ENCODE results near the gene MUSK.

The MUSK gene

GRCh38 chr9:110752766-110753165, 84.2 kb downstream of the MUSK start:
- no peaks in the 10 kb centered on the region for H3K79me2 ChIP-seq (ENCODE audit: insufficient read depth, low read length)
- no peak overlapping the region for H3K27ac ChIP-seq (ENCODE audit: low read length)
- DNase-seq (no peak), ATAC-seq (ENCODE audit: insufficient read depth, low read depth) (no peak)
- H3K36me3 ChIP-seq (ENCODE audit: insufficient read depth, low read length) = no peaks in the 10 kb centered on the region
- H3K4me3 ChIP-seq (ENCODE audit: low read depth in 1 of 2, low read length in 2 of 2) = no peak overlapping the region
- H3K9ac ChIP-seq (ENCODE audit: low read depth, low read length) = no peak overlapping the region
- H2AFZ ChIP-seq (ENCODE audit: low read depth, low read length) = no peak overlapping the region
- H3K4me2 ChIP-seq (ENCODE audit: insufficient read depth, low read length) = no peak overlapping the region
- no peaks in the 10 kb centered on the region for H3K4me1 ChIP-seq (ENCODE audit: insufficient read depth, low read length)
- no peaks in the 10 kb centered on the region for H4K20me1 ChIP-seq (ENCODE audit: insufficient read depth, low read length)
- H3K27me3 ChIP-seq (ENCODE audit: insufficient read depth, low read length, poor library complexity) = no peaks in the 10 kb centered on the region
- H3K9me3 ChIP-seq (ENCODE audit: insufficient read depth, low read length, severe bottlenecking) = no peaks in the 10 kb centered on the region
- TF ChIP-seq EZH2 (IDR thresholded peaks at IDR 0.05; ENCODE audit: borderline replicate concordance, low read depth, low read length, severe bottlenecking) = no peak
- TF ChIP-seq, protein P1, sequence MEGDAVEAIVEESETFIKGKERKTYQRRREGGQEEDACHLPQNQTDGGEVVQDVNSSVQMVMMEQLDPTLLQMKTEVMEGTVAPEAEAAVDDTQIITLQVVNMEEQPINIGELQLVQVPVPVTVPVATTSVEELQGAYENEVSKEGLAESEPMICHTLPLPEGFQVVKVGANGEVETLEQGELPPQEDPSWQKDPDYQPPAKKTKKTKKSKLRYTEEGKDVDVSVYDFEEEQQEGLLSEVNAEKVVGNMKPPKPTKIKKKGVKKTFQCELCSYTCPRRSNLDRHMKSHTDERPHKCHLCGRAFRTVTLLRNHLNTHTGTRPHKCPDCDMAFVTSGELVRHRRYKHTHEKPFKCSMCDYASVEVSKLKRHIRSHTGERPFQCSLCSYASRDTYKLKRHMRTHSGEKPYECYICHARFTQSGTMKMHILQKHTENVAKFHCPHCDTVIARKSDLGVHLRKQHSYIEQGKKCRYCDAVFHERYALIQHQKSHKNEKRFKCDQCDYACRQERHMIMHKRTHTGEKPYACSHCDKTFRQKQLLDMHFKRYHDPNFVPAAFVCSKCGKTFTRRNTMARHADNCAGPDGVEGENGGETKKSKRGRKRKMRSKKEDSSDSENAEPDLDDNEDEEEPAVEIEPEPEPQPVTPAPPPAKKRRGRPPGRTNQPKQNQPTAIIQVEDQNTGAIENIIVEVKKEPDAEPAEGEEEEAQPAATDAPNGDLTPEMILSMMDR (IDR thresholded peaks at IDR 0.05; ENCODE audit: borderline replicate concordance, extremely low read depth, low read length, poor library complexity, severe bottlenecking) = no peak

GRCh38 chr9:110753731-110754231, 85.2 kb downstream of the MUSK start:
- Histone ChIP-seq H3K4me3 (ENCODE audit: low read depth in 1 of 2, low read length in 2 of 2) (no peak overlapping the region), H3K9ac (ENCODE audit: low read depth, low read length) (no peak overlapping the region), H3K4me2 (ENCODE audit: insufficient read depth, low read length) (no peak overlapping the region), H2AFZ (ENCODE audit: low read depth, low read length) (no peak overlapping the region), H4K20me1 (ENCODE audit: insufficient read depth, low read length) (no peaks in the 10 kb centered on the region), H3K4me1 (ENCODE audit: insufficient read depth, low read length) (no peaks in the 10 kb centered on the region), H3K36me3 (ENCODE audit: insufficient read depth, low read length) (no peaks in the 10 kb centered on the region), H3K27ac (ENCODE audit: low read length) (no peak overlapping the region), H3K79me2 (ENCODE audit: insufficient read depth, low read length) (no peaks in the 10 kb centered on the region), H3K9me3 (ENCODE audit: insufficient read depth, low read length, severe bottlenecking) (no peaks in the 10 kb centered on the region), H3K27me3 (ENCODE audit: insufficient read depth, low read length, poor library complexity) (no peaks in the 10 kb centered on the region)
- no peak for ATAC-seq (ENCODE audit: insufficient read depth, low read depth)
- DNase-seq = no peak
- TF ChIP-seq, protein P1 (IDR thresholded peaks at IDR 0.05; ENCODE audit: borderline replicate concordance, extremely low read depth, low read length, poor library complexity, severe bottlenecking) = no peak
- no peak for TF ChIP-seq EZH2 (IDR thresholded peaks at IDR 0.05; ENCODE audit: borderline replicate concordance, low read depth, low read length, severe bottlenecking)

GRCh38 chr9:110755179-110755578, 86.6 kb downstream of the MUSK start:
- DNase-seq (no peak), ATAC-seq (ENCODE audit: insufficient read depth, low read depth) (no peak)
- H3K9me3 ChIP-seq (ENCODE audit: insufficient read depth, low read length, severe bottlenecking) = no peaks in the 10 kb centered on the region
- TF ChIP-seq, protein P1 (IDR thresholded peaks at IDR 0.05; ENCODE audit: borderline replicate concordance, extremely low read depth, low read length, poor library complexity, severe bottlenecking) = no peak
- TF ChIP-seq EZH2 (IDR thresholded peaks at IDR 0.05; ENCODE audit: borderline replicate concordance, low read depth, low read length, severe bottlenecking) = no peak
- no peaks in the 10 kb centered on the region for H3K79me2 ChIP-seq (ENCODE audit: insufficient read depth, low read length)
- H3K27me3 ChIP-seq (ENCODE audit: insufficient read depth, low read length, poor library complexity) = no peaks in the 10 kb centered on the region
- no peak overlapping the region for H3K9ac ChIP-seq (ENCODE audit: low read depth, low read length)
- H3K4me1 ChIP-seq (ENCODE audit: insufficient read depth, low read length) = no peaks in the 10 kb centered on the region
- H3K4me3 ChIP-seq (ENCODE audit: low read depth in 1 of 2, low read length in 2 of 2) = no peak overlapping the region
- no peak overlapping the region for H3K27ac ChIP-seq (ENCODE audit: low read length)
- no peak overlapping the region for H3K4me2 ChIP-seq (ENCODE audit: insufficient read depth, low read length)
- no peaks in the 10 kb centered on the region for H4K20me1 ChIP-seq (ENCODE audit: insufficient read depth, low read length)
- H3K36me3 ChIP-seq (ENCODE audit: insufficient read depth, low read length) = no peaks in the 10 kb centered on the region
- no peak overlapping the region for H2AFZ ChIP-seq (ENCODE audit: low read depth, low read length)

GRCh38 chr9:110758201-110758600, 89.6 kb downstream of the MUSK start:
- H2AFZ ChIP-seq (ENCODE audit: low read depth, low read length) = no peak overlapping the region
- TF ChIP-seq EZH2 (IDR thresholded peaks at IDR 0.05; ENCODE audit: borderline replicate concordance, low read depth, low read length, severe bottlenecking) = no peak
- TF ChIP-seq, protein P1 (IDR thresholded peaks at IDR 0.05; ENCODE audit: borderline replicate concordance, extremely low read depth, low read length, poor library complexity, severe bottlenecking) = no peak
- H4K20me1 ChIP-seq (ENCODE audit: insufficient read depth, low read length) = no peaks in the 10 kb centered on the region
- H3K27ac ChIP-seq (ENCODE audit: low read length) = no peak overlapping the region
- ATAC-seq (ENCODE audit: insufficient read depth, low read depth) (no peak), DNase-seq (no peak)
- no peak overlapping the region for H3K4me3 ChIP-seq (ENCODE audit: low read depth in 1 of 2, low read length in 2 of 2)
- H3K4me1 ChIP-seq (ENCODE audit: insufficient read depth, low read length) = no peaks in the 10 kb centered on the region
- no peak overlapping the region for H3K9ac ChIP-seq (ENCODE audit: low read depth, low read length)
- no peaks in the 10 kb centered on the region for H3K27me3 ChIP-seq (ENCODE audit: insufficient read depth, low read length, poor library complexity)
- H3K4me2 ChIP-seq (ENCODE audit: insufficient read depth, low read length) = no peak overlapping the region
- H3K36me3 ChIP-seq (ENCODE audit: insufficient read depth, low read length) = no peaks in the 10 kb centered on the region
- H3K9me3 ChIP-seq (ENCODE audit: insufficient read depth, low read length, severe bottlenecking) = no peaks in the 10 kb centered on the region
- H3K79me2 ChIP-seq (ENCODE audit: insufficient read depth, low read length) = no peaks in the 10 kb centered on the region
